Suprapubic skin (tissue), 4 donors: Measurements from ENCODE around the gene CMBL.

Source experiments
- CTCF ChIP-seq, 2 donors: fragments of 200-600 bp in 1 of 2; fragments of 450-650 bp in 1 of 2; sonication (generic) in 1 of 2; IDR thresholded peaks; one replicate each; pipeline ENCODE4 v1.5.1; 2016 to 2019; ENCODE audit warnings: antibody characterized with exemption in 2 of 2, mild to moderate bottlenecking in 1 of 2, moderate library complexity in 1 of 2
- EP300 ChIP-seq: sonication (generic); formaldehyde crosslinking; IDR thresholded peaks from one replicate; pipeline ENCODE4 v1.6.1; 2017; ENCODE audit warnings: antibody characterized with exemption
- POLR2A ChIP-seq, 2 donors: fragments of 450-650 bp; IDR thresholded peaks; one replicate each; pipeline ENCODE4 v1.6.1; 2017; ENCODE audit warnings: antibody characterized with exemption in 2 of 2, mild to moderate bottlenecking in 2 of 2, moderate library complexity in 2 of 2
- POLR2AphosphoS5 ChIP-seq, 3 donors: sonication (generic); formaldehyde crosslinking; IDR thresholded peaks; one replicate each; pipeline ENCODE4 v1.6.1; 2017; ENCODE audit warnings: antibody characterized with exemption in 3 of 3

- TF ChIP-seq POLR2AphosphoS5 (IDR thresholded peaks at IDR 0.05) (no peak), POLR2A (IDR thresholded peaks at IDR 0.05) (no peak), CTCF (IDR thresholded peaks at IDR 0.05) (no peak), EP300 (no peak)
These were observed 13.1 kb upstream of the CMBL start for GRCh38 chr5:10320793-10321192.
